Epithelial cell of proximal tubule (primary cell): ENCODE data around the gene KRT76. TPM values are rescaled to one million over a fixed set of nuclear protein-coding genes. Genes with fewer than 3 reads are reported as not detected.
"Not testable (repeated sequence)": the region's sequence is repeated elsewhere in the genome, so short reads cannot be mapped to it uniquely, and the experiment has no call there.

Experiments
- DNase-seq: peaks from one replicate; pipeline ENCODE4 v3.0.0-alpha.2; 2011; ENCODE audit warnings: low read depth
- H3K4me3 ChIP-seq: 2 replicates; pipeline ENCODE4 v1.5.1; 2011; ENCODE audit warnings: low read depth, mild to moderate bottlenecking, low read length
- total RNA-seq: library from RNA; depleted of rRNA; stranded (reverse); fragments of >200 nt; gene quantifications from 2 replicates; pipeline ENCODE4 v1.2.3, GENCODE V29; 2015
- TF ChIP-seq, protein P1 (sequence below): conservative IDR thresholded peaks from 2 replicates; pipeline ENCODE4 v1.5.1; 2012; ENCODE audit warnings: low read depth, mild to moderate bottlenecking, low read length

The KRT76 gene
- total RNA-seq, 1 donor from 2014 or later: not detected

DNA sequence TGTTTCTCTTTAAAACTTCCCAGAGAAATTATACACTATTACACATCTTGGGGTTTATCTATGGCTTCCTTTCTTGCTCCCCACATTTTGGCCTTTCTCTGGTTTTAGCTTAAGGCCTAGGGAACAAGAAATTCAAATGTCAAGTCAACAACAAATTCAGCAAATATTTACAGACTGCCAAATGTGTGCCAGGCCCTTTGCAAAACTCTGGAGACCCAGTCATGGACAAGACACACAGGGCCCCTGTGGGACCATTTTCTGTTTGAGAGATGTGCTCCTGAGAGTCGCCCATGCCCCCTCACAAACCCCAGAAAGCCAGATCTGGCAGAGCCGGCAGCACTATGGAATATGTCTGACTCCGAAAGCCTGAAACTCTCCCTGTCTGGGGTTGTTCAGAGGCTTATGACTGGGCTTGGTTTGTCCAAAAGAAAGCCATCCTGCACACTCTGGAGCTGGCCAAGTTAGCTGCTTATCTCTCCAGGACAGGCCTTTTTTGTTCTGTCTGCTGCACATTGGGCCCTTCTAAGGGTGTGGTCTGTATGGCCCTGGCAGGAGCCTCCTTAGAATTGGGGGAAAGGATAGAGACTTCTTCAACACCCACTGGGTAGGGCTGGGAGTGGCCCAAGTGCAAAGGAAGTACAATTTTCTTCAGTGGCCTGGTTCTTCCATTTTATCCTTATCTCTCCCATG is 19.8 kb upstream of the KRT76 start:
- no peak overlapping the region for H3K4me3 ChIP-seq
- TF ChIP-seq, protein P1, sequence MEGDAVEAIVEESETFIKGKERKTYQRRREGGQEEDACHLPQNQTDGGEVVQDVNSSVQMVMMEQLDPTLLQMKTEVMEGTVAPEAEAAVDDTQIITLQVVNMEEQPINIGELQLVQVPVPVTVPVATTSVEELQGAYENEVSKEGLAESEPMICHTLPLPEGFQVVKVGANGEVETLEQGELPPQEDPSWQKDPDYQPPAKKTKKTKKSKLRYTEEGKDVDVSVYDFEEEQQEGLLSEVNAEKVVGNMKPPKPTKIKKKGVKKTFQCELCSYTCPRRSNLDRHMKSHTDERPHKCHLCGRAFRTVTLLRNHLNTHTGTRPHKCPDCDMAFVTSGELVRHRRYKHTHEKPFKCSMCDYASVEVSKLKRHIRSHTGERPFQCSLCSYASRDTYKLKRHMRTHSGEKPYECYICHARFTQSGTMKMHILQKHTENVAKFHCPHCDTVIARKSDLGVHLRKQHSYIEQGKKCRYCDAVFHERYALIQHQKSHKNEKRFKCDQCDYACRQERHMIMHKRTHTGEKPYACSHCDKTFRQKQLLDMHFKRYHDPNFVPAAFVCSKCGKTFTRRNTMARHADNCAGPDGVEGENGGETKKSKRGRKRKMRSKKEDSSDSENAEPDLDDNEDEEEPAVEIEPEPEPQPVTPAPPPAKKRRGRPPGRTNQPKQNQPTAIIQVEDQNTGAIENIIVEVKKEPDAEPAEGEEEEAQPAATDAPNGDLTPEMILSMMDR: no peak
- no peak for DNase-seq

DNA sequence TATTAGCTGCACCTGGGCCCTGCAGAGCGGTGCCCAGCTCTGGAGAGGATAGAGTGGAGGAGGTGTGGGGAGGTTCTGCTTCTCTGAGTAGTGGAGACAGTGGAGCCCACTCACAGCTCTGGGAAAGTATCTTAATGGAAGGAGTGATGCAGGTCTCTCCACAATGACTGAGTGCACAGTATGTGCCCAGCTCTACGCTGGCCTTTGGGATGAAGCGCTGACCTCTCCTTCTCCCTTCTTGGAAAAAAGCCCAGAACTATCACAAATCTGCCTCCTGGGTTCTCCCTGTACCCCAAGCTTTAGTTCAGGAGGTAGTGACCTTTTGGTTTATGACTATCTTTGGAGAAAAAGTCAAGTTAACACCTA is 19.3 kb upstream of the KRT76 start:
- TF ChIP-seq, protein P1: no peak
- H3K4me3 ChIP-seq: no peak overlapping the region
- no peak for DNase-seq

DNA sequence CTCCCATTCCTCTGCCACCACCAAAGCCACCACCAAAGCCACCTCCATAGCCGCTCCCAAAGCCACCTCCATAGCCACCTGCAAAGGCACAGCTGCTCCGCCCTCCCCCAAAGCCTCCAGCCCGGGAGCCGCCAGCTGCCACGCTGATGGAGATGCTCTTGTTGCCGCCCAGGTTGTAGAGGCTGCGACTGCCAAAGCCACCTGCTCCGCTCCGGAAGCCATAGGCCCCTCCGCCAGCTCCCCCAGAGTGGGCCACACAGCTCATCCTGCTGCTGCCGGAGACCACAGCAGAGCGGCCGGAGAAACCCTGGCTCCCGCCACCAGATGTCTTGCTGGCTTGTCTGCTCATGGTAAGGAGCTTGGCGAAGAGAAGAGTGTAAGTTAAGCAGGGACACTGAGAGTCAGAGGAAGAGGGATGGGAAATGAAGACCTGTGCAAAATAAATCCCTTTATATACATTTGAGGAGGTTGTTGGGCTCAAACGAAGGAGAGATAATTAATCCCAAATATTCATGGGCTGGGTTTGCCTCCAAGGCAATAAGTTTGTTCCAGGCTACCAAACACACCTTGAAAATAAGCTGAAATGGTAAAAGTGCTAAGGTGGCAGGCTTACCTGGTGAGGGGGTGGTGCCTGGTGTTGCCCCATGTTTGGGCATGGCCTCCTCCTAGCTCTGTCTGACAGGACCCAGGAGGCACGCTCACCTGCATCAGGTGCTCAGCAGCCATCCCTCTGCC is 18.7 kb upstream of the KRT76 start, which contains the start of gene KRT3:
KRT3 (minus strand) TSS at position 424 of the 735 bp plus-strand sequence; CDS start at position 349, 75 bp downstream.
- no peak within 1 kb of the TSS for H3K4me3 ChIP-seq
- no peak for DNase-seq
- TF ChIP-seq, protein P1: no peak

DNA sequence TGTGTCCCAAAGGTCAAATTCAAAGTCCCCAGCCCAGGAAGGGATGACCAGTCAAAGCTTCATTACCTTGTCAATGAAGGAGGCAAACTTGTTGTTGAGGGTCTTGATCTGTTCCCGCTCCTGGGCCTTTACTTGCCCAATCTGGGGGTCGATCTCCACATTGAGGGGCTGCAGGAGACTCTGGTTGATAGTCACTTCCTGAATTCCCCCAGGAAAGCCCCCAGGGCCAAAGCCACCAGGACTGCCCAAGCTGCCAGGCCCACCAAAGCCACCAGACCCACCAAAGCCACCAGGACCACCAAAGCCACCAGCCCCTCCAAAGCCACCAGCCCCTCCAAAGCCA is 18.2 kb upstream of the KRT76 start:
- not testable (repeated sequence) for H3K4me3 ChIP-seq, DNase-seq

DNA sequence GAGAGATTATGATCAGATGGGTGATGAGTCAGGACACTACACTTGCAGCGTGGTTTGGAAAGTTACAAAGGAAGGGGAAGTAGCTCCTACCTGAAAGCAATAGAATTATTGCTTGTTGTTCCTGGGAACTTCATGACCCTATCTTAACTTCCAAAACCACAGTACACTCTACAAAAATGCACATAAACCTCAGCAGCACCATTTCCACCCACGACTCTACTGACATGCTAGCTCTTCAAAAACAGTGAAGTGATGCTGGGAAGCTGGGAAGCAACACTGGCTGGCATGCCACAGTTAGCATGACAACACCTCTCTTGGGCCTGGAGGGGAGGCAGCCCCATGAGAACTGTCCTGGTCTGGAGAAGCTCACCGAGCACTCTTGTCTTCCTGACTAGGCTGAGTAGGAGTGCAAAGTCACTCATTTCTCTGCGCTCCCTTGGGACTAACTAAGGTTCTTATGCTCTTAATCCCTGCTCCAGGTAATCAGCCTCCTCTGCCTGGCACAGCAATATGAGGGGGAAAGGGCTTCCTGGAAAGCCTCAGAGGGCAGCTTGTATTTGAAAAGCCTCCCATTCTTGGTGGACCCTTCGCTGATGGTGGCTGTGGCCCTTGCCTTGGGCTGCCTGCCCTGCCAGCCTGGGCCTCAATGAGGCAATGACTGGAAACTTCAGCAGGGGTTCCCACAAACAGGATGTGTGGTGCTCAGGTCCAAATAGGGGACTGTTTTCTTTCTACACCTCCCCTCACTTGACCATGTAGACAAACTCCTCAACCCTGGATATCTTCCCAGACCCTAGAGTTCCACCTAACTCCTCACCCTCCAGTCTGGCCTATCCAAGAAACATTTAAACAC is 17.6 kb upstream of the KRT76 start:
- TF ChIP-seq, protein P1: no peak
- H3K4me3 ChIP-seq: no peak overlapping the region
- no peak for DNase-seq

DNA sequence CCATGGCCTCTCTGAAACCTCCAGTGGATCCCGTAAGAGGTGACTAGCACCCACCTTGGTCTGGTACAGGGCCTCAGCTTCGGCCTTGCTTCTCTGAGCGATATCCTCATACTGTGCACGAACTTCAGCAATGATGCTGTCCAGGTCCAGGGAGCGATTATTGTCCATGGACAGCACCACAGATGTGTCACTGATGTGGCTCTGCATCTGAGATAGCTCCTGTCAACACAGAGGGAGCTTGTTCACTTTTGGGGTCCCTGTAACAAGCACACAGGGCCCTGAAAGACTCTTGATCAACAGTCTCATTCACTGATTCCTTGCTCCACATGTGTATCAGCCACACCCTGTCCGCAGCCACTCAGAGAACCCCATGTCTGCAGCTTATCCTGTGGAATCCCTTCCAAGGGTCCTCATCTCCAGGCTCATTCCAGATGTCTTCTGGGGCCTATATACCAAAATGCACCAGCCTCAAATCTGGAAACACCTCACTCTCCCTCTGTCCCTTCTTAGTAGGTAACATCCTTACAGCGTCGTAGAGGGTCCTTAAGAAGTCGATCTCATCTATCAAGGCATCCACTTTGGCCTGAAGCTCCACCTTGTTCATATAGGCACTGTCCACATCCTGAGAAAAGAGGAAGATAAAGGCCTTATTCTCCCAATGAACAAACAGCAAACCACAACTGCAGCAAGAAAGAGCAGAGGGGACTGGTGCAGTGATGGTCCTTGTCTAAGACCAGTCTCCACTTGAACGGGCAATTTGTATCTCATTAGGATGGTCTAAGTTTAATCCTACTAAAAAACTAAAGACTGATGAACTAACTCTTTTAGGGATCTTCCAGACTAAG is 15.3 kb upstream of the KRT76 start:
- TF ChIP-seq, protein P1: no peak

More for the DNA sequence above, 15.3 kb upstream of the KRT76 start:
- no peak overlapping the region for H3K4me3 ChIP-seq
- DNase-seq: no peak
